Skin epidermis (tissue), 12 donors: Measurements from ENCODE around the gene CD6.

Experiments used
- H3K27ac ChIP-seq, 21 experiments: fragments of 200-600 bp; sonication (generic) in 11 of 21; one replicate each; pipeline ENCODE4 v1.5.0; 2020; ENCODE audit warnings: mild to moderate bottlenecking in 3 of 21, inconsistent platforms in 2 of 21, moderate library complexity in 2 of 21
- H3K4me3 ChIP-seq, 7 experiments: fragments of 200-600 bp; sonication (generic) in 2 of 7; one replicate each; pipeline ENCODE4 v1.5.0; 2020; ENCODE audit warnings: inconsistent platforms in 2 of 7, mild to moderate bottlenecking in 2 of 7, moderate library complexity in 1 of 7

Gene CD6, protein sequence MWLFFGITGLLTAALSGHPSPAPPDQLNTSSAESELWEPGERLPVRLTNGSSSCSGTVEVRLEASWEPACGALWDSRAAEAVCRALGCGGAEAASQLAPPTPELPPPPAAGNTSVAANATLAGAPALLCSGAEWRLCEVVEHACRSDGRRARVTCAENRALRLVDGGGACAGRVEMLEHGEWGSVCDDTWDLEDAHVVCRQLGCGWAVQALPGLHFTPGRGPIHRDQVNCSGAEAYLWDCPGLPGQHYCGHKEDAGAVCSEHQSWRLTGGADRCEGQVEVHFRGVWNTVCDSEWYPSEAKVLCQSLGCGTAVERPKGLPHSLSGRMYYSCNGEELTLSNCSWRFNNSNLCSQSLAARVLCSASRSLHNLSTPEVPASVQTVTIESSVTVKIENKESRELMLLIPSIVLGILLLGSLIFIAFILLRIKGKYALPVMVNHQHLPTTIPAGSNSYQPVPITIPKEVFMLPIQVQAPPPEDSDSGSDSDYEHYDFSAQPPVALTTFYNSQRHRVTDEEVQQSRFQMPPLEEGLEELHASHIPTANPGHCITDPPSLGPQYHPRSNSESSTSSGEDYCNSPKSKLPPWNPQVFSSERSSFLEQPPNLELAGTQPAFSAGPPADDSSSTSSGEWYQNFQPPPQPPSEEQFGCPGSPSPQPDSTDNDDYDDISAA

GRCh38 chr11:60971520-60971919, at the start of gene CD6:
CD6 (plus strand) TSS chr11:60971680; CDS start chr11:60971866, 186 bp downstream.
- Histone ChIP-seq H3K27ac (peak within 1 kb of the TSS in 17 of 21 experiments; percentile 8 to 96 (median 67)), H3K4me3 (peak within 1 kb of the TSS; percentile 8 to 44 (median 26))

DNA sequence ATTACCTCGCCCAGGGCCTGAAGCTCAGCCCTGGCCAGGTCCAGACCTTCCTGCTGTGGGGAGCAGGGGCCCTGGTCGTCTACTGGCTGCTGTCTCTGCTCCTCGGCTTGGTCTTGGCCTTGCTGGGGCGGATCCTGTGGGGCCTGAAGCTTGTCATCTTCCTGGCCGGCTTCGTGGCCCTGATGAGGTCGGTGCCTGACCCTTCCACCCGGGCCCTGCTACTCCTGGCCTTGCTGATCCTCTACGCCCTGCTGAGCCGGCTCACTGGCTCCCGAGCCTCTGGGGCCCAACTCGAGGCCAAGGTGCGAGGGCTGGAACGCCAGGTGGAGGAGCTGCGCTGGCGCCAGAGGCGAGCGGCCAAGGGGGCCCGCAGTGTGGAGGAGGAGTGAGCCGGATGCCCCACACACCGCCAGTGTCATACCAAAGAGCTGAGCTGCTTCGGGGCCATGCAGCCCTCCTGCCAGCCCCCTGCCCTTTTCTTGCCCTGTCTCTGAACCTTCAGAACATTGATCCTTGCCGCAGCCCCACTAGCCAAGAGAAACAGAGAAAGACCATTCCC, 49.6 kb upstream of the CD6 start:
- Histone ChIP-seq H3K4me3 (no peak overlapping the region), H3K27ac (no peak overlapping the region)

DNA sequence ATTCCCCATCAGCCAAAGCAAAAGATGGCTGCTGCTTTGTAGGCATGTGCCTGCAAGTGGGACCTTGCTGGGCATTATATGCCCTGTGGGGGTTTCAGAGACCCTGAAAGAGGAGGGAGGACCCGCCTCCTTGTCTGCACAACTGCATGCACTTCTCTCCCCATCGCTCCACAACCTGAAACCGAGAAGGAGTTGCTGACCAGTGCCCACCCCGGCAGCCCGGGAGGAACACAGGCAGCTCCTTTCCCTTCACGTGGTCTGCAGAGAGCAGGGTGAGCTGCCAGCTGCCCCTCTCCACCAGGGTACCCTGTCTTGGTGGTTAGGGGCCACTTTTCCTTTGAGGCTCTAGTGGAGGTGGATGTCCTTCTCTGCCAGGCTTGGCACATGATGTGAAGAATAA, 48.6 kb upstream of the CD6 start:
- Histone ChIP-seq H3K4me3 (no peak overlapping the region), H3K27ac (no peak overlapping the region)

DNA sequence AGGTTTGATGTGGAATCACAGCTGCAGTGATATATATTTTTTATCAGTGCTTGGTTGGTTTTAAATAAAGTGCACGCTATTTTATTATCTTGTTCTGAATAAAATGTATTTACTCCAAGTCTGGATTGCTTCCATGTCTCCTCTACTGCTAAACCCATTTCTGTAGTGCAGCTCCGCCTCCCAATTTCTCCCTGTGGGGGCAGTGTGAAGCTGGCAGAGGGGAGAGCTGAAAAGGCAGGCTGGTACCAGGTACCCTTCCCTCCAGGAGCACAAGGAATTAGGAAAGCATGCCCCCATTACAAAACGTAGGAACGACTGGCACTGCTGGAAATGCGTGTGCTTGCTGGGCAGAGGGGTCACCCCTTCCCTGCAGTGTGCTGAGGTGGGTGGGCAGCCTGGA, 48.2 kb upstream of the CD6 start:
- Histone ChIP-seq H3K4me3 (no peak overlapping the region), H3K27ac (no peak overlapping the region)

- Histone ChIP-seq H3K27ac (peak overlapping the region in 1 of 21 experiments; percentile 88), H3K4me3 (peak overlapping the region in 4 of 7 experiments; percentile 48 to 76 (median 68))
These were observed 47.7 kb upstream of the CD6 start for GRCh38 chr11:60923800-60924109.

DNA sequence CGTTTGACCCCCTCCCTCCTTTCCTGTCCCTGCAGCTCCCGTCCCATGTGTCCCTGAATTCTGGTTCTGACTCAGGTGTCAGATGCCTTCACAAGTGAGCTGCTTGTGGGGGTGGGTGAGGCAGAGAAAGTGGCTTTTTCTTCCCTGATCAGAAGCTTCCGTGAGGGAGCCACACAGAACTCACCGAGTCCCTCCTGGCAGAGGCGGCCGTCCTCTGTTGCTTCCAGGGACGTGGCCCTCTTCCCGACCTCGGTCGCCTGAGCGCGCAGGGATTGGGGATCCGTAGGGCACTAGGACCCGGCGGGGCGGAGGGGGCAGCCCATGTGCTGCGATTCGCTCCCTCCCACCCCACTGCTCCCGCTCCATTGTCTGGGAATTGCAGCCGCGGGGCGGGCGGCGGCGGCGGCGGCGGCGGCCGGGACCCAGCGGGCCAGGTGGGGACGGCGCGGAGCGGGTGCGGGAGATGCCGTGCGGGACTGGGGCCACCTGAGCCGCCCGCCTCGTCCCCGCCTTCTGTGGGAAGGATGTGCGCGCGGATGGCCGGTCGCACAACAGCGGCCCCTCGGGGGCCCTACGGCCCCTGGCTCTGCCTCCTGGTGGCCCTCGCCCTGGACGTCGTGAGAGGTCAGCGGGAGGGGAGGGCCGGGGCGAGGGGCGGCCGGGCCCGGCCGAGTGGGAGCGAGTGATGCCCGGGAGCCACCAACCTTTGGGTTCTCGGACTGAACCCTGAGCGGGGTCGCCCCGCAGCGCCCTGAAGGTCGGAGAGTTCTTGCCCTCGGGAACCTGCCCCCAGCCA, 47.2 kb upstream of the CD6 start, which contains the start of gene TMEM132A:
Gene TMEM132A (plus strand): TSS at position 351 of the 796 bp plus-strand sequence. CDS start 174 bp downstream, at position 525.
- Histone ChIP-seq H3K27ac (peak within 1 kb of the TSS in 12 of 21 experiments; percentile 1 to 88 (median 59)), H3K4me3 (peak within 1 kb of the TSS; percentile 46 to 76 (median 65))

DNA sequence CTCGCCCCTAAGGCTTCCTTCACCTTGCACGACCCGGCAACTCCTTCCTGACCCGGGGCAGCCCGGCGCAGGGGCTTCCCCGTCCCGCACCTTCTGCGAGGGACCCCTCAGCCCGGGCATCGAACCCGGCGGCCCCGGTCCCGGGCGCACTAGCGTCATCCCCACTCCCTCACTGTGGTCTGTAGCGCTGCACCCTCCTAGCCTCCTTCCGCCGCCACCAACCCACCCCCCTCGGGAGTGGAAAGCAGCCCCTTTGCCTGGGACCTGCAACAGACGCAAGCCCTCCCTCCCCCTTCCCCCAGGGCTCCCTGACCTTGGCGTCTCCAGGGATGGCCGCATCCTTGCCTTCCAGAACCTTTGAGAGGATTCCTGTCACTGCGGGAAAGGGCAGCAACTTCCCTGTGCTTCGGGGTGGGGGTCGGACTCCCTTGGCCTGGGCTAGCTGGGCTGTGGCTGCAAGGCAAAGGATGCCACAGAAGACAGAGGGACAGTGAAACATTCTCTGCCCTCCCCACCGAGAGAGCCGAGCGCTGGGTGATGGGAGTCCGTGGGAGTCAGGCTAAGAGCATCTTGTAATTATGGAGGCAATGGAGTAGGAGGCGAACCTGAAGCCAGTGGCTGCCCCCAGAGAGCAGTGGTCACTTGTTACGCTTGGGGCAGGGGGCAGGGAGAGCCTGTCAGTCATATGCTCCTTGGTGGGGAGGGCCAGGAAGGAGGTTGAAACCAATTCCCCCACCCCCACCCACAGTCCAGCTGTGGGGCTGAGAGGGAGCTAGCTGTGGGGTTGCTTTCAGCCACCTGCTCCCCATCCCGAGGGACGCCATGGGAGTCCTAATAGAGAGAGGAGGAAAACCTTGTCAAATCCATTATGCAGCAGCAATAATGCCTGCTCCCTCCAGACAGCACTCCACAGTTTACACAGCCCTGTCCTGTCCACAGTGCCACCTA, 46.3 kb upstream of the CD6 start:
- H3K27ac ChIP-seq = peak overlapping the region in 10 of 21 experiments; percentile 10 to 88 (median 63)
- H3K4me3 ChIP-seq = peak overlapping the region; percentile 46 to 76 (median 65)

GRCh38 chr11:60925868-60926267, 45.6 kb upstream of the CD6 start:
- Histone ChIP-seq H3K4me3 (peak overlapping the region in 1 of 7 experiments; percentile 76), H3K27ac (no peak overlapping the region)

GRCh38 chr11:60926500-60926899, 45.0 kb upstream of the CD6 start:
- H3K27ac ChIP-seq = no peak overlapping the region
- H3K4me3 ChIP-seq = no peak overlapping the region

- Histone ChIP-seq H3K4me3 (no peak overlapping the region), H3K27ac (no peak overlapping the region)
These were observed 44.4 kb upstream of the CD6 start for GRCh38 chr11:60927061-60927592.

DNA sequence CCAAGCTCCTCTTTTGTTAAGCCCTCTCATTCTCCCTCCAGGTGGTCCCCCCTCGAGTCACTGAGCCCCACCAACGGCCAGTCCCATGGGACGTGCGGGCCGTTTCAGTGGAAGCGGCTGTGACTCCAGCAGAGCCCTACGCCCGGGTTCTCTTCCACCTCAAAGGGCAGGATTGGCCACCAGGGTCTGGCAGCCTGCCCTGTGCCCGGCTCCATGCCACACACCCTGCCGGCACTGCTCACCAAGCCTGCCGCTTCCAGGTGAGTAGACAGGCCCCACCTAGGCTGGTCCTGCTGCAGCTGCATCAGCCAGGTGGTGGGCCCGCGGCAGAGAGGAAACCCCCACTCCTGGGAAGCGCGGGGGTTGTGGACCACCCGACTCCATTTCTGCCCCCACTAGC, 43.9 kb upstream of the CD6 start:
- H3K27ac ChIP-seq = no peak overlapping the region
- H3K4me3 ChIP-seq = no peak overlapping the region

DNA sequence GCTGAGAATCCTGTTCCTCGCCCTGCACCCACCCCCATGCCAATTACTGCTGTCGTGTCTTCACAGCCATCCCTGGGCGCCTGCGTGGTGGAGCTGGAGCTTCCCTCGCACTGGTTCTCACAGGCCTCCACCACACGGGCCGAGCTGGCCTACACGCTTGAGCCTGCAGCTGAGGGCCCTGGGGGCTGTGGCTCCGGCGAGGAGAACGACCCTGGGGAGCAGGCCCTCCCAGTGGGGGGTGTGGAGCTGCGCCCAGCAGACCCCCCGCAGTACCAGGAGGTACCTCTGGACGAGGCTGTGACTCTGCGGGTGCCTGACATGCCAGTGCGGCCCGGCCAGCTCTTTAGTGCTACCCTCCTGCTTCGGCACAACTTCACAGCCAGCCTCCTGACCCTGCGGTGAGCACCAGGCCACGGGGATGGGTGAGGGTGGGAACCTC, 42.9 kb upstream of the CD6 start:
- Histone ChIP-seq H3K27ac (no peak overlapping the region), H3K4me3 (no peak overlapping the region)

DNA sequence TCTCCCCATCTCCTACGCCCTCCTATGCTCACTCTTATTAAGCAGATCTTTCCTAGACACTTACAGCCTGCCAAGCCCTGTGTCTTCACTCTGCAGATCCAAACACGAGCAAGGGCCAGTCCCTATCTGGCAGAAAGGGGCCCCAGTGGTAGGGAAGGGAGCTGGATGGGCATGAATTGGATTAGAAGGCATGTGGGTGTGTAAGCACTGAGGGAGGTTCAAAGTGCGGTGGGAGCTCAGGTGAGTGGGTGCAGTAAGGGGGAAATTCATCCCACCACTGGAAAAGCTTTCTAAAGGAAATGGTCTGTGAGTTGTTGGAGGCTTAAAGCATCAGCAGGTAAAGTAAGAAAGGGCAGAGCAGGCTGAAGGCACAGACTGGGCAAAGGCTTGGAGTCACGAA, 41.7 kb upstream of the CD6 start:
- Histone ChIP-seq H3K27ac (no peak overlapping the region), H3K4me3 (no peak overlapping the region)

DNA sequence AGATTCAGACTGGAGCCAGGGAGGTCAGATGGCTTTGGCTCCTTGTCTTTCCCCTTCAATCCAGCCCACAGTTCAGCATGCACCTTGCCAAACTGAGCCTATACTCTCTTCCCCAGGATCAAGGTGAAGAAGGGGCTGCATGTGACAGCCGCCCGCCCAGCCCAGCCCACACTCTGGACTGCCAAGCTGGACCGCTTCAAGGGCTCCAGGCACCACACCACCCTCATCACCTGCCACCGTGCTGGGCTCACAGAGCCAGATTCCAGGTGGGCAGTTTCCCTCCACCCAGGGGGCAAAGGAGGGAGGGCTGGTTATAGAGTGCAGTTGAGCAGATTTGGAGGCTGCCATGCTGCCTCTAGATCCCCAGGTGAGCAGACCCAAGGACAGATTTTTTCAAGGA, 41.1 kb upstream of the CD6 start:
- H3K4me3 ChIP-seq = no peak overlapping the region
- H3K27ac ChIP-seq = no peak overlapping the region

DNA sequence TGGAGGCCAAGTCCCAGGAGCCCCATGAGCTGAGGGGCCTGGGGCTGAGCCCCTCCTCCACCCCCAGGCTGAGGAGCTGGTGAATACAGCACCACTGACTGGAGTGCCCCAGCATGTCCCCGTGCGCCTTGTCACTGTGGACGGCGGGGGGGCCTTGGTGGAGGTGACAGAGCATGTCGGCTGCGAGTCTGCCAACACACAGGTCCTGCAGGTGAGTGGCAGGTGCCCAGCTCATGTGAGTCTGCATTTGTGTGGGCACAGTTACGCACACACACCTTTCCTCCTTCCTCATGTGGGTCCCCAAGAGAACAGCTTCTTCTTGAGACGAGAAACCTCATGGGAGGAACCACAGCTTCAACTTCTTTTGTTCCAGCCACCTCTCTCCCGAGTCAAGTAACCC, 39.6 kb upstream of the CD6 start:
- Histone ChIP-seq H3K27ac (no peak overlapping the region), H3K4me3 (no peak overlapping the region)

- Histone ChIP-seq H3K27ac (no peak overlapping the region), H3K4me3 (no peak overlapping the region)
These were observed 38.7 kb upstream of the CD6 start for GRCh38 chr11:60932605-60933356.

- no peak overlapping the region for H3K4me3 ChIP-seq
- H3K27ac ChIP-seq = no peak overlapping the region
These were observed 37.9 kb upstream of the CD6 start for GRCh38 chr11:60933416-60934123.
